ENCODE data around the gene MXRA8.

DNA sequence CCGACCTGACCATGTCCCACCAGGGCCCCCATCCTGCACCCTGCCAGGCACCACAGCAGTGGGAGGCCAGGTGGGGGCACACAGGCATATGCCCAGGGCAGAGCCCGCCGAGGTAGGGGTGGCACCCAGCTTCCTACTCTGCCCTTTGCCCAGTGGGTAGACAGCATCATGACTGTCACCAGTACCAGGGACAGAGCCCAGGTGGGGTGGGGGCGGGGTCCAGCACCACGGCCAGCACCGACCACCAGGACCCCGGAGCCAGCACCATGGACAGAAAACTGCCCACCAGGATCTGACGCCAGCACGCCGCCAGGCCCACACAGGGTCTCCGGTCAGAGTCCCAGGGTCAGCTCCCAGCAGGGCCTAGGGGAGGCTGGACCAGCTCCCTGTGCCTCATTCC lies 23.5 kb downstream of the MXRA8 start:
- no peak for TF ChIP-seq CBX3 (IDR thresholded peaks at IDR 0.05; ENCODE audit: borderline replicate concordance in 1 of 2, low read length in 2 of 2)
- TF ChIP-seq CHD2 (IDR thresholded peaks at IDR 0.05; ENCODE audit: low read depth, low read length): 0 out of 2 replicates have a peak, but pooled peaks have one; percentile 15
- TF ChIP-seq, protein P1, sequence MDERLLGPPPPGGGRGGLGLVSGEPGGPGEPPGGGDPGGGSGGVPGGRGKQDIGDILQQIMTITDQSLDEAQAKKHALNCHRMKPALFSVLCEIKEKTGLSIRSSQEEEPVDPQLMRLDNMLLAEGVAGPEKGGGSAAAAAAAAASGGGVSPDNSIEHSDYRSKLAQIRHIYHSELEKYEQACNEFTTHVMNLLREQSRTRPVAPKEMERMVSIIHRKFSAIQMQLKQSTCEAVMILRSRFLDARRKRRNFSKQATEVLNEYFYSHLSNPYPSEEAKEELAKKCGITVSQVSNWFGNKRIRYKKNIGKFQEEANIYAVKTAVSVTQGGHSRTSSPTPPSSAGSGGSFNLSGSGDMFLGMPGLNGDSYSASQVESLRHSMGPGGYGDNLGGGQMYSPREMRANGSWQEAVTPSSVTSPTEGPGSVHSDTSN (CRISPR knock-in tag; IDR thresholded peaks at IDR 0.05; ENCODE audit: low read depth): peak; percentile 32; the same call in 1 of the 2 replicates
- TF ChIP-seq, protein P1 (tag; conservative IDR thresholded peaks at IDR 0.05; ENCODE audit: low read depth): no peak
- no peak for TF ChIP-seq ZKSCAN1 (IDR thresholded peaks at IDR 0.05; ENCODE audit: low read depth, low read length)
- TF ChIP-seq, protein P2, sequence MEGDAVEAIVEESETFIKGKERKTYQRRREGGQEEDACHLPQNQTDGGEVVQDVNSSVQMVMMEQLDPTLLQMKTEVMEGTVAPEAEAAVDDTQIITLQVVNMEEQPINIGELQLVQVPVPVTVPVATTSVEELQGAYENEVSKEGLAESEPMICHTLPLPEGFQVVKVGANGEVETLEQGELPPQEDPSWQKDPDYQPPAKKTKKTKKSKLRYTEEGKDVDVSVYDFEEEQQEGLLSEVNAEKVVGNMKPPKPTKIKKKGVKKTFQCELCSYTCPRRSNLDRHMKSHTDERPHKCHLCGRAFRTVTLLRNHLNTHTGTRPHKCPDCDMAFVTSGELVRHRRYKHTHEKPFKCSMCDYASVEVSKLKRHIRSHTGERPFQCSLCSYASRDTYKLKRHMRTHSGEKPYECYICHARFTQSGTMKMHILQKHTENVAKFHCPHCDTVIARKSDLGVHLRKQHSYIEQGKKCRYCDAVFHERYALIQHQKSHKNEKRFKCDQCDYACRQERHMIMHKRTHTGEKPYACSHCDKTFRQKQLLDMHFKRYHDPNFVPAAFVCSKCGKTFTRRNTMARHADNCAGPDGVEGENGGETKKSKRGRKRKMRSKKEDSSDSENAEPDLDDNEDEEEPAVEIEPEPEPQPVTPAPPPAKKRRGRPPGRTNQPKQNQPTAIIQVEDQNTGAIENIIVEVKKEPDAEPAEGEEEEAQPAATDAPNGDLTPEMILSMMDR (IDR thresholded peaks at IDR 0.05 in 2 of 3, conservative IDR thresholded peaks at IDR 0.05 in 1 of 3; ENCODE audit: insufficient read depth in 2 of 3, low read depth in 1 of 3, low read length in 3 of 3): no peak
- TF ChIP-seq, protein P3, sequence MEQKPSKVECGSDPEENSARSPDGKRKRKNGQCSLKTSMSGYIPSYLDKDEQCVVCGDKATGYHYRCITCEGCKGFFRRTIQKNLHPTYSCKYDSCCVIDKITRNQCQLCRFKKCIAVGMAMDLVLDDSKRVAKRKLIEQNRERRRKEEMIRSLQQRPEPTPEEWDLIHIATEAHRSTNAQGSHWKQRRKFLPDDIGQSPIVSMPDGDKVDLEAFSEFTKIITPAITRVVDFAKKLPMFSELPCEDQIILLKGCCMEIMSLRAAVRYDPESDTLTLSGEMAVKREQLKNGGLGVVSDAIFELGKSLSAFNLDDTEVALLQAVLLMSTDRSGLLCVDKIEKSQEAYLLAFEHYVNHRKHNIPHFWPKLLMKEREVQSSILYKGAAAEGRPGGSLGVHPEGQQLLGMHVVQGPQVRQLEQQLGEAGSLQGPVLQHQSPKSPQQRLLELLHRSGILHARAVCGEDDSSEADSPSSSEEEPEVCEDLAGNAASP (IDR thresholded peaks at IDR 0.05): no peak
- no peak for TF ChIP-seq MEF2A (IDR thresholded peaks at IDR 0.05; ENCODE audit: control insufficient read depth, low read depth, low read length)
